H1 (cell line): ENCODE results near the gene ADIPOR2.

Experiments
- BRCA1 ChIP-seq: IDR thresholded peaks from 2 replicates; pipeline ENCODE4 v1.6.1; 2012; ENCODE audit warnings: low read depth, low read length, improper control_type of control experiment
- CREB1 ChIP-seq: IDR thresholded peaks from 2 replicates; pipeline ENCODE4 v1.6.1; 2012; ENCODE audit warnings: inconsistent platforms
- EP300 ChIP-seq, 2 experiments: IDR thresholded peaks; 1 replicate in 1 of 2; 2 replicates in 1 of 2; pipeline ENCODE4 v1.6.1; 2011 to 2012; ENCODE audit warnings: low read depth in 2 of 2, low read length in 2 of 2, mild to moderate bottlenecking in 2 of 2, borderline replicate concordance in 1 of 2, inconsistent platforms in 1 of 2, moderate library complexity in 1 of 2
- EZH2 ChIP-seq: fragments of 200-600 bp; sonication (generic); IDR thresholded peaks from 2 replicates; pipeline ENCODE4 v1.7.1; 2012; ENCODE audit warnings: low read depth, mild to moderate bottlenecking, moderate library complexity, low read length, inconsistent platforms; ENCODE audit not compliant: severe bottlenecking
- HDAC6 ChIP-seq: IDR thresholded peaks from one replicate; pipeline ENCODE4 v1.7.1; 2012; ENCODE audit warnings: low read depth, mild to moderate bottlenecking, inconsistent platforms, low read length, moderate library complexity
- POLR2A ChIP-seq, 2 experiments: IDR thresholded peaks; 1 replicate in 1 of 2; 2 replicates in 1 of 2; pipeline ENCODE4 v1.6.1; 2011; ENCODE audit warnings: low read depth in 2 of 2, low read length in 2 of 2, mild to moderate bottlenecking in 2 of 2; ENCODE audit errors: control extremely low read depth in 1 of 2
- POLR2AphosphoS5 ChIP-seq: IDR thresholded peaks from 2 replicates; pipeline ENCODE4 v1.6.1; 2011; ENCODE audit warnings: low read depth, low read length
- RBBP5 ChIP-seq: IDR thresholded peaks from 2 replicates; pipeline ENCODE4 v1.7.1; 2012; ENCODE audit warnings: low read depth, mild to moderate bottlenecking, inconsistent platforms, low read length, moderate library complexity, borderline replicate concordance
- RNF2 ChIP-seq: fragments of 200-900, 300-1000 bp; sonication (generic); IDR thresholded peaks from 2 replicates; pipeline ENCODE4 v1.7.1; 2016; ENCODE audit warnings: borderline replicate concordance, low read depth, mild to moderate bottlenecking, antibody characterized with exemption, low read length; ENCODE audit not compliant: poor library complexity, severe bottlenecking; ENCODE audit errors: missing control alignments
- RXRA ChIP-seq: IDR thresholded peaks from 2 replicates; pipeline ENCODE4 v1.6.1; 2011; ENCODE audit warnings: low read depth, mild to moderate bottlenecking, low read length, moderate library complexity; ENCODE audit not compliant: insufficient read depth
- SIRT6 ChIP-seq: IDR thresholded peaks from one replicate; pipeline ENCODE4 v1.7.1; 2012; ENCODE audit warnings: low read length, inconsistent platforms
- SP4 ChIP-seq: IDR thresholded peaks from 2 replicates; pipeline ENCODE4 v1.6.1; 2012; ENCODE audit warnings: low read length, inconsistent platforms
- TCF12 ChIP-seq: IDR thresholded peaks from 2 replicates; pipeline ENCODE4 v1.6.1; 2011; ENCODE audit warnings: low read depth, mild to moderate bottlenecking, low read length
- TF ChIP-seq, protein P1 (sequence below), 3 experiments: IDR thresholded peaks; 1 replicate in 2 of 3; 2 replicates in 1 of 3; pipeline versions ENCODE4 v1.5.1 to v1.6.1; 2011; ENCODE audit warnings: low read length in 3 of 3, mild to moderate bottlenecking in 3 of 3, inconsistent platforms in 2 of 3, low read depth in 1 of 3, moderate library complexity in 1 of 3; ENCODE audit not compliant: insufficient read depth in 1 of 3; ENCODE audit errors: control extremely low read depth in 1 of 3

DNA sequence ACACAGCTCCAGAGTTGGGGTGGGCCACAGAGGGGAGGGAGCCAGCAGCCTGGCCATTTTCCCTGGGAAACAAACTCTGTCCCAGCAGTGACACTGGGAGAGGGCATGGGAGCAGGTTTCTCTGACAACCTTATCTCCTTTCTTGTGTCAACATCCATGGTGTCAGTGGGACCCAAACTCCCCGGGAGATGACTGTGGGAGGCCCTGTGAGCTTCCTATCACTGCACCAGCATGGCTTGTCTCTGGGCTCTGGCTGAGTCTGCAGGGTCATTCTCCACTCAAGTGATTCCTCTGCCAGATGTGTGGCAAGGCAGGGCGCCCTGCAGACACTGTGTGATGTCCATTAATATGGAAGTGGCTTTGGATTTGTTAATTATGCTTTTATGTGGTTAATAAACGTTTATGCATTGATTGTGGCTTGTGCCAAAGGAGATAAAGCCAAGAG is 139.6 kb downstream of the ADIPOR2 start:
- TF ChIP-seq, protein P1, sequence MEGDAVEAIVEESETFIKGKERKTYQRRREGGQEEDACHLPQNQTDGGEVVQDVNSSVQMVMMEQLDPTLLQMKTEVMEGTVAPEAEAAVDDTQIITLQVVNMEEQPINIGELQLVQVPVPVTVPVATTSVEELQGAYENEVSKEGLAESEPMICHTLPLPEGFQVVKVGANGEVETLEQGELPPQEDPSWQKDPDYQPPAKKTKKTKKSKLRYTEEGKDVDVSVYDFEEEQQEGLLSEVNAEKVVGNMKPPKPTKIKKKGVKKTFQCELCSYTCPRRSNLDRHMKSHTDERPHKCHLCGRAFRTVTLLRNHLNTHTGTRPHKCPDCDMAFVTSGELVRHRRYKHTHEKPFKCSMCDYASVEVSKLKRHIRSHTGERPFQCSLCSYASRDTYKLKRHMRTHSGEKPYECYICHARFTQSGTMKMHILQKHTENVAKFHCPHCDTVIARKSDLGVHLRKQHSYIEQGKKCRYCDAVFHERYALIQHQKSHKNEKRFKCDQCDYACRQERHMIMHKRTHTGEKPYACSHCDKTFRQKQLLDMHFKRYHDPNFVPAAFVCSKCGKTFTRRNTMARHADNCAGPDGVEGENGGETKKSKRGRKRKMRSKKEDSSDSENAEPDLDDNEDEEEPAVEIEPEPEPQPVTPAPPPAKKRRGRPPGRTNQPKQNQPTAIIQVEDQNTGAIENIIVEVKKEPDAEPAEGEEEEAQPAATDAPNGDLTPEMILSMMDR (IDR thresholded peaks at IDR 0.05; ENCODE audit: control extremely low read depth in 1 of 3, insufficient read depth in 1 of 3, low read depth in 1 of 3, low read length in 3 of 3): no peak
- TF ChIP-seq SP4: no peak
- TF ChIP-seq POLR2AphosphoS5: no peak
- TF ChIP-seq EZH2: no peak
- TF ChIP-seq SIRT6: no peak
- no peak for TF ChIP-seq HDAC6
- no peak for TF ChIP-seq RNF2
- TF ChIP-seq BRCA1: no peak
- no peak for TF ChIP-seq POLR2A (IDR thresholded peaks at IDR 0.05; ENCODE audit: control extremely low read depth in 1 of 2, low read depth in 2 of 2, low read length in 2 of 2)
- no peak for TF ChIP-seq TCF12
- TF ChIP-seq RXRA: no peak
- no peak for TF ChIP-seq CREB1
- no peak for TF ChIP-seq EP300 (IDR thresholded peaks at IDR 0.05; ENCODE audit: borderline replicate concordance in 1 of 2, low read depth in 2 of 2, low read length in 2 of 2)
- no peak for TF ChIP-seq RBBP5
